Midbrain (tissue), 1 donor: ENCODE measurements around the gene POU3F3.
A peak's percentile ranks its signal among the peaks of the same experiment; 100 is the strongest.

Source experiments
- DNase-seq: peaks from one replicate; lab custom pipeline; 2025; lab: John Stamatoyannopoulos, UW

POU3F3 gene

DNA sequence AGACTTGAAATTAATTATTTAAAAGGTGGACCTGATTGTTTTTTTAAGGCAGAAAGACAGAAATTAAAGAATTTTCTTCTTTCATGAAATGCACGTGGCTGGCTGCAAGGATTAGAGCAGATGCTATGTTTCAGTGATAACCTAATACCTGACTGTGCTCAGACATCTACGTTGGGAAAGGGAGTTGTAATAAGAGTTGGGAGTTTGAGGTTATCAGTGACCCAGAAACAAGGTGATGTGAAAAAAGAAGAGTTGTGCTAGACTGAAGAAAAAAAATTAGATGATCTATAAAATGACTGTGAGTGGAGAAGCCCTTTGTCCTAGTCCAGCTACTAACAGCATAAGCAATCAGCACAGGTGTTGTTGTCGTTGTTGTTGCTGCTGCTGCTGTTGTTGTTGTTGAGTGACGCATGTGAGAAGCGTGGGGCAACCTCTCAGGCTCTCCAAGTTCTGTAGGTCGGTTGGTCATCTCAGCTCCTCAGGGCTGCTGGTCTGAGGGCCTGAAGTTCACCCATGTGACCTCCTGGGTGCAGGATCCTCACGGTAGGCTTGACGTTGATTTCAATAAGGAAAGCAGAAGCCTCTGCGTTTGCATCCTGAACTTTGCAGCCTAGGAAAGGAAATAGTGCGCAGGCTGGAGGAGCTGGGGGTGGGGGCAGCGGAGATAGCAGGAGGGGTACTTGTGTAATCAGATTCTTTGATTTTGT lies 7.6 kb downstream of the POU3F3 start:
- no peak for DNase-seq

DNA sequence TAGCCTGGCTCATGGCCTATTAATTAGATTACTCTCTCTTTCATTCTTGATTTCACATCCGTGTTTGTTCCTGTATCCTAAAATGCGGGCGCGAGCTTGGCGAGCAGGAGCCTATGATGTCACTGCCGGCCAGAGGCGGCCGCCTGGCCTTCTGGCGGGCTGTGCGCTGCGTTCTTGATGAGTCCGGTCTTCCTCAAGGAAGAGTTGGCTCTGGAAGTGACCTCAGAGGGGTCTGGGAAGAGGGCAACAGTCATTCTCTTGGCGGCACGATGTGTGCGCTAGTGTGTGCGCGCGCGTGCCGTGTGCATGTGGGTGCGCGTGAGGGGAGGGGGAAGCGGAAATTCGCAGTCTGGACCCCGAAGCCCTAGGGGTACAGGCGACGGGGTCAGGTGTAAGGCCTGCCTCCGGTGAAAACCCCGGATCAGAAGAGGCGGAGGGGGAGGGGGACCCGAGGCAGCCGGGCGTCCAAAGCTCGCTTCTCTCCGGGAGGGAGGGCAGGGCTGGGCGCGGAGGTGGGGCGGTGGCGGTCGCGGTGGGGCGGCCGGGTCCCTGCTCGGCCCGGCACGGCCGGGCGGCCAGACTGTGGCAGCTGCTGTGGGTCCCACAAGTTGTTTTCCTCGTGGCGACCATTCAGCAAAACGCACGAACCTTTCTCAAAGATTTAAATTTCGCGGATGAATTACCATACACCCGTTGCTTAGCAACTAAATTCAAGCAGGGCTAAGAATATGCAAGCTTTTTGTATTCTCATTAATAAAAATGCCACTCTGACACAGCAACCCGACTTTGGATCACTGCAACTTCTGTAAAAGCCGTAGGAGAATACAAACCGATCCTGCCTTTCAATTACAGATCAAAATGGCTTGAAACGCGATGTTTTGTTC lies 8.4 kb downstream of the POU3F3 start:
- no peak for DNase-seq

- no peak for DNase-seq
Observed at GRCh38 chr2:104863146-104863467, 9.2 kb downstream of the POU3F3 start.

- no peak for DNase-seq
Observed at GRCh38 chr2:104863468-104864279, 9.8 kb downstream of the POU3F3 start.

GRCh38 chr2:104864280-104865095 lies 10.6 kb downstream of the POU3F3 start:
- DNase-seq: no peak

GRCh38 chr2:104865096-104865470 lies 11.2 kb downstream of the POU3F3 start:
- no peak for DNase-seq

DNA sequence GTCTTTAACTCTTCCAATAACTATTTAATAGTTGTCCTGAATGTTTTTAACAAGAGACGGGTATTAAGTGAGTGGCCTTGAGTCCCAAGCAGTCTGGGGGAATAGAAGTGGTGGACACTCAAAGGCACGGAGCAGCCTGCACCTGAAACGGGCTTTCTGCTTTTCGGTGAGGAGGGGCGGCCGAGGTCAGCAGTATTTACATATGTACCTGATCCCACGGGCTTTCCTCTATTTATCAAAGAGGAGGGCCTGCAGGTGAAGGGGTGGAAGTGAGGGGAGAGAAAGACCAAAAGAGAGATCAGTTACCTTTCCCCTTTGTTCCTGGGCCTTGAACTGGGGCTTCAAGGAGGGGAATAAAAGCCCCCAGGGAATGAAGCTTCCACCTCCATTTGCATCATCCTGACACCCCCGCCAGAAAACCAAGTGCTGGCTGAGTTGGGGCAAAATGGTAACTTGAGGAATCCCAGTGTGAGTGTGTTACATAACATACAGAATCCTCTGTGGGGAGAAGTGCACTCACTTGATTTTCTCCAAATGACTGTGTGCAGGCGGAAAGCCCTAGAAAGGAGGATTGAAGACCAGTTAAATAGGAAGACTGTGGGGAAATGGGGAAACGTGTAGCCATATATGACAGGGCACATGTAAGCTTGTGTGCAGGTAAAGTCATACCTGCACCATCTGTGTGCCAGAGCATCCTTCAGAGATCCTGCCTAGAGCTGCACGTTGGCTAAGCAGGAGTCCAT lies 12.4 kb downstream of the POU3F3 start:
- no peak for DNase-seq

GRCh38 chr2:104866883-104867812 lies 13.2 kb downstream of the POU3F3 start:
- no peak for DNase-seq

DNA sequence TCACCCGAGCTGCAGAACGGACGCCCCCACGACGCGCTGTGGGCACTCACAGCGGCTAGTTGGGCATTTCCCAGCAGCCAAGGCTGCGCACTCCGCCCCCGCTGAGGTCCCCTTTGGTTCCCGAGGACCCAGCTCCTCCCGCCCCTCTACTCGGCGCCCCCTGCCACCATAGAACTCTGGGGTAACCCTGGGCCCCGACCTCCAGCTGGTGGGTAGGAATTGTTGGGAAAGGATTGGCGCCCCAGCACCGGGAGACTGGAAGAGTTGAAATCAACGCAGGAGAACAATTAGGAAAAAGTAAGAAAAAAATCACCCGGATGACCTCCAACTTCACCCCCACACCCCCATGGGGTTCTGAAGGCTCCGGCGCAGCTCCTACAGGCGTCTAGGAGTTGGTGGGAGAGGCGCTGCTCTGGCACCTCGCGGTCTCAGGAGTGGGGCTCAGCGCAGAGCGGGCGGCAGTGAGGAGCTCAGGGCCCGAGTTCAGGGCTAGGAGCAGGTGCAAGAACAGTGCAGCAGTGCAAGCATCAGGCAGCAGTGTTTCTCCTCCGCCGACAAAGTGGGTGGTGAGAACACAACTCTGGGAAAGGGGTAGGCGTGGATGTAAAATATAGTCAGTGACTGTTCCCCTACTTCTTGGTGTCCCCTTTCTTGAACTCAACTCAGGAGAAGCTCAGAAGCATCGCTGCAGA lies 14.0 kb downstream of the POU3F3 start:
- DNase-seq: no peak

- no peak for DNase-seq
Observed at GRCh38 chr2:104868505-104868866, 14.6 kb downstream of the POU3F3 start.

GRCh38 chr2:104870100-104870975 lies 16.4 kb downstream of the POU3F3 start:
- no peak for DNase-seq

DNA sequence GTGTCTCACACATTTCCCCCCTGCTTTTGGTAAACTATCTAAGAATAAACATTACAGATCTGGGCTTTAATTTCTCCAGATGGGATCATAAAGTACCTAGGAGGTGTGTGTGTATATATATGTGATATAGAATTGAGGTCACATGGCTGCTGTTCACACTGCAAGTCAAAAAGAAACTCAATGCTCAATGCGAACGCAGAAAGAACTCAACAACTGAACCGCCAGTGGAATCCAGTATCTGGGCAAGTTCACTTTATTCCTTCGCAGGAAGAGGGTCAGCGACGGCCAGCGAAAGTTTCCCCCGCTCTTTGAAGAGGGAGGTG lies 17.7 kb downstream of the POU3F3 start:
- no peak for DNase-seq

GRCh38 chr2:104871972-104872865 lies 18.3 kb downstream of the POU3F3 start:
- no peak for DNase-seq

DNA sequence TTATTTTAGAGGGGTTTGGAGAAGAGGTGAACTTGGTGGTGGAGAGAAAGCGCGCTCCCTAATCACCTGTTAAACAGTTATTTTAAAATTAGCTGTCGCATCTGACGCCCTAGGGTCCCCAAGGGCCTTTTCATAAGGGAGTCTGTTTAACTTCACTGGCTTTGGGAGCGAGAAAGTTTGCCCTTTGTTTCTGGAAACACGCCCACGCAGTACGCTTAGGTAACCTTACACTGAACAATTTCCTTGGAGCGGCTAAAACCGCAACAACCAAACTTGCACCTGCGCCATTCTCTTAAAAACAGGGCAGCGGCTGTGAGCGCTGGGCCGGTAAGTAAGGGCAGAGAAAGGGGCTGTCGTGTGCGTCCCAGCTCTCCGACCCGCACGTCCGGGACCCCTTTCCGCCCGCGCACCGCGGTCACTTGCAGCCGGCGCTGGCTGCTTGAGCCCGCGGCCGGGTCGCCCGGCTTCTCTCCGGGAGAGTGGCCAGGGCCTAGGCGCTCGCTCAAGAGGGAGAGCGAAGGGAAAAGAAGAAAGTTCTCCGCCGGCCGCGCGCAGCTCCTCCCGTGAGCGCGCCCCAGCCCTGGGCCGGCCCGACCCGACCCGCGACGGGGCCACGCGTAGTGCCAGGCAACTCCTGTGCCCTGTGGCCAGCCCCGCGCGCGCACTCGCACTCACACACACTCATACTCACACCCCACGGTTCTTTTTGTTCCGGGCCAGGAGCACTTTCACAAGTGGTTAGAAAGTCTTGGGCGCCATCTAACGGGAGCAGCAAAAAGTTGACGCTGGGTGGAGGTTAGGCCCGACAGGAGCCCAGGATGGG lies 19.2 kb downstream of the POU3F3 start:
- peak; percentile 92 for DNase-seq

DNA sequence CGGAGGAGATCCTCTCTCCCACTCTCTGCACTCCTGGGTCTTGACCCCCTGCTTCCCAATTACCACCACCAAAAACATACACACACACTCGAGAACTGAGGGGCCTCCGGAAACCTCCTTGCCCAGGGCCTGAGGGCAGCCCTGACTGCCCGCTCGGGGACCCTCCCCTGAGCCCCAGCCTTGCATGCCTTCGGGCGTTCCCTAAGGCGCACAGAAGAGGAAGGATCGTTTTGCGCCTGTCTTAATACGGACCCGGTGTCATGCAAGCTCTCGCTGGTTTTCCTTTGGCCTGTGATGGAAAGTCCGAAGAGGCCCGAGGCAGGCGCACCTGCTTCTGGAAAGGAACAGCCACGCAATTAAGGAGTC lies 19.8 kb downstream of the POU3F3 start:
- no peak for DNase-seq

DNA sequence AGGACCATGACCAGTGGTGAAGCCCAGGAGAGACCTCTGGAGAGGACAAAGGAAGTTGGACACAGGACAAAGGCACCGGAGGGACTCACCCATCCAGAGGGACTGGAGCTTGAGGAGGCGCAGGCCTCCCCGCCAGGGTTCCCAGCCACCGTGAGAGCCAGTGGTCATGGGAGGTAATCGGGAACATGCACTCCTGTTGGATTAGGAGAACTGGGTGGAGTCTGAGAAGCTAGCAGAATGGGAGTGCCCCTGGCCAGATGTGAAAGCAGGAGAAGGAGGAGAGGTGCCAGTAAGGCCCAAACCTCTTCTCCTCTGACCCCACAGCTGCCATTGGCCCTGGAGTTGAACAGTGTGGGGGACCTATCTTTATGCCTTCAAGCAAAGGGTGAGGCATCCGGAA lies 20.3 kb downstream of the POU3F3 start:
- DNase-seq: no peak

- DNase-seq: no peak
Observed at GRCh38 chr2:104875262-104875661, 21.3 kb downstream of the POU3F3 start.
